Stimulated activated CD8-positive, alpha-beta memory T cell treated with anti-CD3 and anti-CD28 coated beads, Interleukin-12 subunit alpha, Interleukin-12 subunit beta, amount 100 ng/mL, for 1 hour (primary cell): ENCODE data around the gene METTL15.
"Not testable (repeated sequence)": the region's sequence is repeated elsewhere in the genome, so short reads cannot be mapped to it uniquely, and the experiment has no call there.

ENCODE experiments used
- DNase-seq: peaks from one replicate; pipeline ENCODE4 v3.0.0-alpha.2; 2020; ENCODE audit warnings: low read depth

Gene METTL15

DNA sequence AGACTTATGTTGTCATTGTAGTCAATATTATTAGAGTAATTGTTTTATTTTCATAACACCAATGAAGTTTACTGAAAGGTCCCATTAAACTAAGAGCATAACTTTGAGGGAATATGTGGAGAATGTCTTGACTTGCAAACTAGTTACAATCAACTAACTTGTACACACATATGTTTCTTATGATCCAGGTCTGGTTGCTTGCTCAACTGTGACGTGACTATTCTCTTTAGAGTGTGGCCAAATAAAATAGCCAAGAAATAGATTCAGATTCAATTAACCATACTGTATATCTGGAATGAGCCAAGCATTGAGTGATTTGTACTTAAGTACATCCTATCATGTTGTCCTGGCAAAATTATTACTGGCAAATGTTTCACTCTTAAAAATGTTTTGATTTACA lies 101.7 kb downstream of the METTL15 start:
- DNase-seq = no peak

GRCh38 chr11:28222063-28222462 lies 113.9 kb downstream of the METTL15 start:
- not testable (repeated sequence) for DNase-seq

- no peak for DNase-seq
Observed at GRCh38 chr11:28223577-28223976, 115.4 kb downstream of the METTL15 start.

DNA sequence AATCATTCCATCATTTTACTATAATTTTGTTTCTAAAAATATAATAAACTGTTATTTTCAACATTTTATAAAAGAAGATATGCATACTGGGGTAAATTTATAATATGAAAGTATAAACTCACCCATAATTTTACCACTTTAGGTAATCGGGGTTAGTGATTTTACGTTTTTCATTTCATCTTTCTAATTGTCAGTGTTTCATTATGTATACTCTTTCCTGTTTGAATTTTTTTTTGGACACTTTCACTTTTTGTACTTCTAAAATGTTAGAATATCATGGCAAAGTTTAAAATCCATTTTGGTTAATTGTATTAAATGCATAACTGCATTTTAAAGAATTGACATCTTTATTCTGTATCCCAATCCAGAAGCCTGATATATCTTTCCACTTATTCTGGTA lies 115.8 kb downstream of the METTL15 start:
- no peak for DNase-seq

- no peak for DNase-seq
Observed at GRCh38 chr11:28227460-28227859, 119.3 kb downstream of the METTL15 start.

GRCh38 chr11:28228196-28228895 lies 120.2 kb downstream of the METTL15 start:
- no peak for DNase-seq

GRCh38 chr11:28231475-28231874 lies 123.3 kb downstream of the METTL15 start:
- DNase-seq = no peak

DNA sequence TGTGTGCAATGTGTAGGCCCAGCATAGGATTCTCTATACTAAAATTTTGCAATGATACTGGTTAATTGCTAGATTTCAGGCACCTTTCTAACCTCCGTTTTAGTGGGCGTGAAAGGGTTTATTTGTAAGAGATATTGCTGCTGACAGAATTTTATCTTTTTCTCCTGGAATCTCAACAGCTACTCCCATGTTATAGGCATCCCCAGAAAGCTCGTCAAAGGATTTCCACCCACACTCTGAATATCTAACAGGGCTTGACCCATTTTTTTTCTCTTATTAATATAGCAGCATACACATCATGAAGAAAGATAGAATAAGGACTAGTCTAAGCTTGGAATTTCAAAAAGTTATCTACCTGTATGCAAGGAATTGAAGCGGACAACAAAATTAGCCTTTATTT lies 124.5 kb downstream of the METTL15 start:
- DNase-seq = no peak

DNA sequence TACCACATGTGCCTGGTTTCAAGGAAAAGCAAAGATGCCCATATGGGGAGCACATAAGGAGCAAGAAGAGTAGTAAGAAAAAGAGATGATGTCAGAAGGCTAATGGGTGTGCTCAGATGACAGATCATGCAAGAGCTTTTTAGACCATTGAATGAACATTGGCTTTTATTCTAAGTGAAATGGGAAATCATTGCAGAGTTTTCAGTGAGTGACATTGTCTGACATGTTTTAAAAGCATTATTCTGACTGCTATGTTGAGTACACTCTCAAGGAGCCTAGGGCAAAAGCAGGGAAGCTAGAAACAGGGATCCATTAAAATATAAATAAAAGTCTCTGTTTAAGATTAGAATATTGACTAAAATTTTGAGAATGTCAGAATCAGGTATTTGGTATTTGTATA lies 133.6 kb downstream of the METTL15 start:
- no peak for DNase-seq

DNA sequence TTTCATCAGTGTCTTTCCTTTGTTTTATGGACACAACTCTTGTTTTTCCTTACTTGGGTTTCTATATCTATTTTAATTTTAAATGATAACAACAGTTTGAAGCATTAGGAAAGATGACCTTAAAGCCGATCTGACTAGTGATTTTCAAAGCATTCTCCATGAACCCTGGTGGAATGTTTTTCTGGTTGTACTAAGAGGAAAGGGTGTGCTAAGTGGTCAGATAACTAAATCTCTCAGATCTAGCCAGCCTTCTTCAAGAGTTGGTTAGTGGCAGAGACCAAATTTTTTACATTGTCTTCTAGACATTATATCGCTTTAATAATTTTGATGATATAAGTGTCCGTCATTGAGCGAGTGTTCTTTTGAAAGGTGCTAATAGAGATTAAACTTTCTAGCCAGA lies 134.4 kb downstream of the METTL15 start:
- DNase-seq = no peak

GRCh38 chr11:28243061-28243460 lies 134.9 kb downstream of the METTL15 start:
- DNase-seq = no peak

DNA sequence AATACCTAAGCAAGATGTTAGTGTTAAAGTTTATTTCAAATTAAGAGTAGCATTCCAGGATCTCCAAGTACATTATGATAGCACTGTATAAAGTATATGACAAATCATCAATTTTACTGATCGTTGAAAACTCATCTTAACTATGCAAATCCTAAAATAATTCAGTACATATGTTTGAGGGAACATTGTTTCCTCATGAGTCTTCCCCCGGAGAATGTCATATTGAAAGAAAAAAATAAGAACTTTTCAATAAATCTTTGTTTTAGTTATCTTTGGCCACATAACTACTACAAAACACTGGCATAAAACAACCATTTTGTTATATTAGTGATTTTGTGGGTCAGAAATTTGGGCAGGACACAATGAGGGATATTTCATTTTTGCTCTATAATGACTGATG lies 135.4 kb downstream of the METTL15 start:
- DNase-seq = no peak

DNA sequence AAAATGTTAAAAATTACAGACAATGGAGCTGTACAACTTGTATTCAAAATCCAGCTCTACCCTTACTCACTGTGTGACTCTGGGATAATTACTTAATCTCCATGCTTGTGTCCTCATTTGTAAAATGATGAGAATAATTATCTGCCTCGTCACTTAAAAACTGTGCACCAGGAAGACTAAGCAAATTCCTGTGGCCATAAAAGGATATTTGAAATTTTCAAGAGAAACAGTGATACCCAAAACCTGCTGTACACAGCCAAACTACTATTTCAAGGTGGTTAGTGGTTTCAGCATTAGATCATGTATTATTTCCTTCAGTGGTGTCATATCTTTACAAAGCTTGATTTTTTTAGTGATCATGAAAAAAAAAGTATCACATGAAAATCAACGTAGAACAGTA lies 136.9 kb downstream of the METTL15 start:
- DNase-seq = no peak

DNA sequence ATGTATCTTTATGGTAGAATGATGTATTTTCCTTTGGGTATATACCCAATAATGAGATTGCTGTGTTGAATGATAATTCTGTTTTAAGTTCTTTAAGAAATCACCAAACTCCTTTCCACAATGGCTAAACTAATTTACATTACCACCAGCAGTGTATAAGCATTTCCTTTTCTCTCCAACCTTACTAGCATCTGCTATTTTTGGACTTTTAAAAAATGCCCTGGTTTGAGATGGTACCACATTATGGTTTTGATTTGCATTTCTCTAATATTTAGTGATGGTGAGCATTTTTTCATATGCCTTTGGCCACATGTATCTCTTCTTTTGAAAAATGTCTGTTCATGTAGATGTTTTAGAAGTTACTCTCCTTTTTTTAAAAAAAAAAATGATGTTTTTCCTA lies 142.0 kb downstream of the METTL15 start:
- no peak for DNase-seq

GRCh38 chr11:28251257-28251656 lies 143.1 kb downstream of the METTL15 start:
- DNase-seq = no peak

GRCh38 chr11:28257761-28258160 lies 149.6 kb downstream of the METTL15 start:
- no peak for DNase-seq

DNA sequence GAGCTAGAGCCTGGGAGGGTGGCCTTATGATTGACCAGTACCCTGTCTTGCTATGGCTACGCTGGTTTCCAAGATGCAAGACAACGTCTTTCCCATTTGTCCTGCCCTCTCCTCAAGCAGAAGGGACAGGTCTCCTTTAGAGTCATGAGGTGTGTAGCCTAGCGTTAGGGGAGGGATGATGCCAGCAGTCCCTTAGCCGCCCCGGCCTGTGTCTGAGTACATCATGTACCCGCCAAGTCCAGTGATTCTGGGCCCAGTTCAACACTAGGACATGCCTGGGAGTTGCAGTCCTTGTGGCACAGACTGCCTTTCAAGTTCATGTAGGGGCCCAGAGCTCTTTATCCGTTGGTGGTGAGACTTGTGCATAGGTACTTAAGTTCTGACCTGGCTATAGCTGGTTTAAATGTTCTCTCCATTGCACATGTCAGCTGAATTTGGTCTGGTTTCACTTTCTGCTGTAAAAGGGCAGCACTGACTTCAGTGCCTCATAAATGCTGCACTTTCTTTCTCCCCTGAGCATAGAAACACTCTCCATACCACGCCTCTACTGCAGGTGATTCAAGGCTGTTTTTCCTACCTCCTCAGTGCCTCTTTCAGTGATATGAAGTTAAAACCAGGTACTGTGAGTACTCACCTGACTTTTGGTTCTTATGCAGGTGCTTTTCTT lies 151.1 kb downstream of the METTL15 start:
- no peak for DNase-seq

- no peak for DNase-seq
Observed at GRCh38 chr11:28268925-28269324, 160.7 kb downstream of the METTL15 start.

- no peak for DNase-seq
Observed at GRCh38 chr11:28269586-28269985, 161.4 kb downstream of the METTL15 start.

DNA sequence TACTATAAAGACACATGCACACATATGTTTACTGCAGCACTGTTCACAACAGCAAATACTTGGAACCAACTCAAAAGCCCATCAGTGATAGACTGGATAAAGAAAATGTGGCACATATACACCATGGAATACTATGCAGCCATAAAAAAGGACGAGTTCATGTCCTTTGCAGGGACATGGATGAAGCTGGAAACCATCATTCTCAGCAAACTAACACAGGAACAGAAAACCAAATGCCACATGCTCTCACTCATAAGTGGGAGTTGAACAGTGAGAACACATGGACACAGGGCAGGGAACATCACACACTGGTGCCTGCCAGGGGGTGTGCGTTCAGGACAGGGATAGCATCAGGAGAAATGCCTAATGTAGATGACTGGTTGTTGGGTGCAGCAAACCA lies 164.1 kb downstream of the METTL15 start:
- DNase-seq = not testable (repeated sequence)

DNA sequence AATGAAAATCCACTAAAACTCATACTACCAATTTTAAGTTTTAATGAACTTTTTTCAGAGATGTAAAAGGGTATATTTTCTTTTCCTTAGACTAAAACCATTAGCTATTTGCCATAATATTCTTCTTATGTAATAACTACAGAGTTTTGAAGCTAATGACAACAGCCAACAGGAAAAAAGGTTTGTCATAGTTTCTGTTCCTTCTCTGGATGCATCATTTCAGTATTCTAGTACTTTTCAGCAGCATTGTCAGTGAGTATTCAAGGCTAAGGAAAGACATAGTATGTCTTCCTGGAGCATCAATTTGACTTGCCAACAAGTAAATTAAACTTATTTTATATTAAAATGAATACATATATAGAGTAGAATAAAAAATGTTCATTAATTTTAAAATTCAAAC lies 166.0 kb downstream of the METTL15 start:
- DNase-seq = no peak

DNA sequence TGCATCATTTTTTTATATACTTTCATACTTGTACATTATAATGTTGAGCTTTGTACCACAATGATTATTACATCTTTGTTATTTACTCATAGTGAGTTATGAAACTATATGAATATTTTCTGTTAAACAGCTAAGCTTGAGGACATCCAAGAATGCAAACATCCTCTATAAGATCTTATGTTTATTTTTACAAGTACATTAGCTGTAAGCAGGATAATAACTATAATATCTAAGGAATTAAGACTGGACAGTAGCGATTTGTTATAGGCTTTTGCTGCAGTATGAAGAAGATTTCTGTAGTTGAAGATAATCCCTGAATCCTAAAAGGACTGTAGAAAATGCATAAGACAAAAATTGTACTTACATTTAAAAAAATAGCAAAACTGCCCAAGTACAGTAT lies 176.0 kb downstream of the METTL15 start:
- no peak for DNase-seq

DNA sequence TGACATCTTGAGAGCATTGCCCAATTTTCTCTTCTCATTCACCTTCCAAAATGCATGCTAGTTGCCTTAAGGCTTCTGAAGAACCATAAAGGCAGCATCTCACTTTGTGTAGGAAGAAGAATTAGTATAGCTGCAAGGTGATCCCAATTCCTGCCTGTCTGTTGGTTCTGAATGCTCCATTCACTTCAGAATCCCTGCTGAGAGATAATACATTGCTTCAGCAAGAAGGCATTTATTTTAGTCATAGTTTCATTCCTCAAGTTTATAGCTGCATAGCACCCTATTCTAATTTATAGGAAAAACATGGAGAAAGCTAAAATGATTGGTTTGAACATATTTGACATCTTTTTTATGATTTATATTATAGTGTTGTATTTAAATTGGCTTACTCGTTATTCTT lies 181.3 kb downstream of the METTL15 start:
- DNase-seq = no peak

DNA sequence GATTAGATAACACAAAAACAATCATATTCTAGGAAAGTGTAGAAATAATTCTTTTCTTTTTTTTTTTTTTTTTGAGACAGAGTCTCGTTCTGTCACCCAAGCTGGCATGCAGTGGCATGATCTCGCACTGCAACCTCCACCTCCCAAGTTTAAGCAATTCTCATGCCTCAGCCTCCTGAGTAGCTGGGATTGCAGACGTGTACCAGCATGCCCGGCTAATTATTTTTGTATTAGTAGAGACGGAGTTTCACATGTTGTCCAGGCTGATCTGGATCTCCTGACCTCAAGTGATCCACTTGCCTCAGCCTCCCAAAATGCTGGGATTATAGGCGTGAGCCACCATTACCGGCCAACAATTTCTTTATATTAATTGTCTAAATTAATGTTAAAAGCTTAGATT lies 182.8 kb downstream of the METTL15 start:
- not testable (repeated sequence) for DNase-seq
